Nephron progenitor cell (in vitro differentiated cells): ENCODE measurements around the gene LIMK1.

Experiments used
- DNase-seq: peaks from one replicate; pipeline ENCODE4 v3.0.0; 2021
- H3K27ac Mint-ChIP-seq: 2 replicates; pipeline ENCODE4 v1.8.0; 2021; ENCODE audit warnings: mild to moderate bottlenecking, moderate library complexity, mixed read lengths
- H3K27me3 Mint-ChIP-seq: 2 replicates; pipeline ENCODE4 v1.8.0; 2021; ENCODE audit warnings: mild to moderate bottlenecking, low read depth, mixed read lengths; ENCODE audit not compliant: poor library complexity
- H3K36me3 Mint-ChIP-seq: 2 replicates; pipeline ENCODE4 v1.8.0; 2021; ENCODE audit warnings: low read depth, mixed read lengths
- H3K4me1 Mint-ChIP-seq: 2 replicates; pipeline ENCODE4 v1.8.0; 2021; ENCODE audit warnings: mixed read lengths
- H3K4me3 Mint-ChIP-seq: 2 replicates; pipeline ENCODE4 v1.8.0; 2021; ENCODE audit warnings: mild to moderate bottlenecking, moderate library complexity, mixed read lengths
- H3K9me3 Mint-ChIP-seq: 2 replicates; pipeline ENCODE4 v1.8.0; 2021; ENCODE audit warnings: mild to moderate bottlenecking, moderate library complexity, mixed read lengths
- CTCF ChIP-seq: fragments of 200-600 bp; sonication (generic); IDR thresholded peaks from 2 replicates; pipeline ENCODE4 v1.5.0; 2021; ENCODE audit warnings: antibody characterized with exemption

Gene LIMK1

DNA sequence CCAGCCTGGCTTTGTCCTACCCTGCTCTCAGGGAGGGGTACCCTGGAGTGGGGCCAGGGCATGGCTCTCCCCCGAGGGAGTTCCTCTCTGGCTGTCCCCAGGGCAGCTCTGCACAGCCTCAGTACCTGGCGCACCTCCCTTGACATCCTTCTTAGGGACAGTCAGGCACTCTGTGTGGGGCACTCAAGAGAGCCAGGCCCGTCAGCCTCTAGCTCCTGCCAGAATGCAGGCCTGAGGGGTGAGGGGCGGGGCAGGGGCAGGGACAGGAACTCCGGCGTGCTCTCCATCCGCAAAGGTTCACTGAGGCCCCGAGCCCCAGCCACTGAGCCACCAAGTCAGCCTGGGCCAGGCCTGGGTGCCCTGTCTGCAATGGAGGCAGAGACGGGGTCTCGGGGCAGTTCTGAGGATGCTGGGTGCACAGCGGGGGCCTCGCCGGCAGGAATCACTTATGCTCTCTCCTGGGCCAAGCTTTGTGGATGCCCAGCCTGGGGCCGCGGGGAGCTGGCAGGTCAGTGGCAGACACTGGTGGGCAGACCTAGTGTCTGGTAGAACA is 10.1 kb downstream of the LIMK1 start:
- H3K9me3 Mint-ChIP-seq: peaks cover 7% of the 10 kb centered on the region
- DNase-seq: no peak
- peak overlapping the region; percentile 98 for H3K27ac Mint-ChIP-seq
- peak overlapping the region; percentile 79 for H3K4me3 Mint-ChIP-seq
- peaks cover 36% of the 10 kb centered on the region for H3K36me3 Mint-ChIP-seq
- H3K27me3 Mint-ChIP-seq: peaks cover 3% of the 10 kb centered on the region
- H3K4me1 Mint-ChIP-seq: peaks cover 48% of the 10 kb centered on the region
- no peak for TF ChIP-seq CTCF

- Mint-ChIP-seq H3K27ac (peak overlapping the region; percentile 98), H3K9me3 (peaks cover 7% of the 10 kb centered on the region), H3K36me3 (peaks cover 36% of the 10 kb centered on the region), H3K4me1 (peaks cover 46% of the 10 kb centered on the region), H3K4me3 (peak overlapping the region; percentile 79), H3K27me3 (peaks cover 3% of the 10 kb centered on the region)
- DNase-seq: peak; percentile 68
- no peak for TF ChIP-seq CTCF
Measured at GRCh38 chr7:74094224-74095101, 10.9 kb downstream of the LIMK1 start.

GRCh38 chr7:74095135-74095534 is 11.5 kb downstream of the LIMK1 start:
- no peak for TF ChIP-seq CTCF
- Mint-ChIP-seq H3K4me3 (peak overlapping the region; percentile 75), H3K9me3 (peaks cover 7% of the 10 kb centered on the region), H3K4me1 (peaks cover 42% of the 10 kb centered on the region), H3K27me3 (no peaks in the 10 kb centered on the region), H3K27ac (peak overlapping the region; percentile 88), H3K36me3 (peaks cover 37% of the 10 kb centered on the region)
- no peak for DNase-seq

- peaks cover 30% of the 10 kb centered on the region for H3K4me1 Mint-ChIP-seq
- no peak overlapping the region for H3K4me3 Mint-ChIP-seq
- DNase-seq: no peak
- peaks cover 7% of the 10 kb centered on the region for H3K9me3 Mint-ChIP-seq
- peak overlapping the region; percentile 76 for H3K27ac Mint-ChIP-seq
- H3K27me3 Mint-ChIP-seq: no peaks in the 10 kb centered on the region
- TF ChIP-seq CTCF: no peak
- H3K36me3 Mint-ChIP-seq: peaks cover 46% of the 10 kb centered on the region
Measured at GRCh38 chr7:74097937-74098614, 14.5 kb downstream of the LIMK1 start.

DNA sequence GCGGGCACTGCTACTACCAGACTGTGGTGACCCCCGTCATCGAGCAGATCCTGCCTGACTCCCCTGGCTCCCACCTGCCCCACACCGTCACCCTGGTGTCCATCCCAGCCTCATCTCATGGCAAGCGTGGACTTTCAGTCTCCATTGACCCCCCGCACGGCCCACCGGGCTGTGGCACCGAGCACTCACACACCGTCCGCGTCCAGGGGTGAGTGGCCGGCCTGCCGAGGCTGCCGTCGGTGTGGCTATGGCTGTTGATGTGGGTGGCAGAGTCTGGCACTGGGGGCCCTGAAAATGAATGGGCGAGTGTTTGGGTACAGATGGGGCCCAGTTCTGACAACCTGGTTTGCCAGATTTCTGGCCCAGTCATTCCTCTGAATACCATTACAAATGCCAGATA is 15.4 kb downstream of the LIMK1 start:
- Mint-ChIP-seq H3K27ac (no peak overlapping the region), H3K36me3 (peaks cover 54% of the 10 kb centered on the region), H3K9me3 (peaks cover 7% of the 10 kb centered on the region), H3K27me3 (no peaks in the 10 kb centered on the region), H3K4me3 (no peak overlapping the region), H3K4me1 (peaks cover 23% of the 10 kb centered on the region)
- TF ChIP-seq CTCF: no peak
- no peak for DNase-seq
